Liver (tissue), 9 donors: ENCODE results near the gene SLC20A1. TPM values are rescaled to one million over a fixed set of nuclear protein-coding genes. Genes with fewer than 3 reads are reported as not detected.

Experiments used
- DNase-seq: peaks from one replicate; pipeline ENCODE4 v3.0.0-alpha.2; 2017; ENCODE audit warnings: low spot score
- H3K27ac ChIP-seq, 2 donors: one replicate each; pipeline ENCODE4 v1.7.0; 2013; ENCODE audit warnings: inconsistent platforms in 2 of 2, low read length in 2 of 2, control low read depth in 1 of 2, low read depth in 1 of 2, mild to moderate bottlenecking in 1 of 2
- H3K27me3 ChIP-seq, 4 donors: one replicate each; pipeline versions ENCODE4 v1.6.1 to v1.7.0; 2013; ENCODE audit warnings: low read length in 3 of 4, inconsistent platforms in 1 of 4, mild to moderate bottlenecking in 1 of 4, moderate library complexity in 1 of 4; ENCODE audit not compliant: control insufficient read depth in 4 of 4, insufficient read depth in 4 of 4
- H3K36me3 ChIP-seq, 4 donors: one replicate each; pipeline versions ENCODE4 v1.6.1 to v1.7.0; 2013; ENCODE audit warnings: low read length in 3 of 4, mild to moderate bottlenecking in 3 of 4, low read depth in 1 of 4, moderate library complexity in 1 of 4; ENCODE audit not compliant: control insufficient read depth in 4 of 4, insufficient read depth in 3 of 4
- H3K4me1 ChIP-seq, 4 donors: one replicate each; pipeline versions ENCODE4 v1.6.1 to v1.7.0; 2013; ENCODE audit warnings: low read length in 3 of 4, mild to moderate bottlenecking in 3 of 4, moderate library complexity in 1 of 4; ENCODE audit not compliant: control insufficient read depth in 4 of 4, insufficient read depth in 4 of 4
- H3K4me3 ChIP-seq, 3 donors: one replicate each; pipeline versions ENCODE4 v1.6.1 to v1.7.0; 2013; ENCODE audit warnings: low read length in 3 of 3, control low read depth in 1 of 3, low read depth in 1 of 3, mild to moderate bottlenecking in 1 of 3
- H3K9ac ChIP-seq, 2 donors: one replicate each; pipeline ENCODE4 v1.7.0; 2013; ENCODE audit warnings: low read length in 2 of 2, mild to moderate bottlenecking in 2 of 2, moderate library complexity in 2 of 2, control low read depth in 1 of 2, low read depth in 1 of 2
- H3K9me3 ChIP-seq, 4 donors: one replicate each; pipeline versions ENCODE4 v1.6.1 to v1.7.0; 2013; ENCODE audit warnings: low read length in 3 of 4; ENCODE audit not compliant: control insufficient read depth in 4 of 4
- EGR1 ChIP-seq, 2 donors: IDR thresholded peaks; 2 replicates each; pipeline ENCODE4 v1.6.1; 2016 to 2018; ENCODE audit warnings: antibody characterized with exemption in 2 of 2, low read depth in 2 of 2
- FOXA1 ChIP-seq: IDR thresholded peaks from 2 replicates; pipeline ENCODE4 v1.6.1; 2016; ENCODE audit warnings: antibody characterized with exemption
- FOXA2 ChIP-seq: IDR thresholded peaks from 2 replicates; pipeline ENCODE4 v1.6.1; 2016; ENCODE audit warnings: antibody characterized with exemption
- GABPA ChIP-seq, 2 donors: IDR thresholded peaks in 1 of 2; conservative IDR thresholded peaks in 1 of 2; 2 replicates each; pipeline ENCODE4 v1.6.1; 2016; ENCODE audit warnings: antibody characterized with exemption in 2 of 2, mild to moderate bottlenecking in 1 of 2, moderate library complexity in 1 of 2
- HNF4A ChIP-seq, 2 donors: conservative IDR thresholded peaks; 2 replicates each; pipeline ENCODE4 v1.6.1; 2016; ENCODE audit warnings: antibody characterized with exemption in 2 of 2, mild to moderate bottlenecking in 2 of 2
- HNF4G ChIP-seq: IDR thresholded peaks from 2 replicates; pipeline ENCODE4 v1.6.1; 2016; ENCODE audit warnings: antibody characterized with exemption
- JUND ChIP-seq, 2 donors: IDR thresholded peaks; 2 replicates each; pipeline ENCODE4 v1.6.1; 2016; ENCODE audit warnings: antibody characterized with exemption in 2 of 2
- NR2F2 ChIP-seq: IDR thresholded peaks from 2 replicates; pipeline ENCODE4 v1.6.1; 2016; ENCODE audit warnings: antibody characterized with exemption
- RAD21 ChIP-seq, 2 donors: IDR thresholded peaks; 2 replicates each; pipeline ENCODE4 v1.6.1; 2016; ENCODE audit warnings: antibody characterized with exemption in 2 of 2, mild to moderate bottlenecking in 2 of 2
- RXRA ChIP-seq, 2 donors: IDR thresholded peaks; 2 replicates each; pipeline ENCODE4 v1.6.1; 2017 to 2018; ENCODE audit warnings: antibody characterized with exemption in 2 of 2, mild to moderate bottlenecking in 1 of 2
- SP1 ChIP-seq: IDR thresholded peaks from 2 replicates; pipeline ENCODE4 v1.6.1; 2018; ENCODE audit warnings: antibody characterized with exemption, mild to moderate bottlenecking
- TAF1 ChIP-seq: conservative IDR thresholded peaks from 2 replicates; pipeline ENCODE4 v1.6.1; 2016; ENCODE audit warnings: antibody characterized with exemption, mild to moderate bottlenecking
- YY1 ChIP-seq: IDR thresholded peaks from 2 replicates; pipeline ENCODE4 v1.6.1; 2016; ENCODE audit warnings: antibody characterized with exemption, mild to moderate bottlenecking
- WGBS: extraction: QIAGEN DNeasy Blood & Tissue Kit; methylation state at CpG from one replicate; pipeline ENCODE4 v1.1.7; 2013; 5-methylcytosine and 5-hydroxymethylcytosine counted together
- polyA plus RNA-seq, 2 donors: library from polyadenylated mRNA; stranded (reverse) in 1 of 2; unstranded in 1 of 2; fragments of 200-250 nt in 1 of 2; fragments of >200 nt in 1 of 2; fragmentation: Nextera tagmentation in 1 of 2; extraction: Ambion mirVana in 1 of 2; gene quantifications; one replicate each; pipeline versions ENCODE4 v1.2.1 to v1.2.3, GENCODE V29; 2013 to 2015
- total RNA-seq, 2 donors: library from RNA; depleted of rRNA; stranded (reverse); fragments of >200 nt; gene quantifications; one replicate each; pipeline ENCODE4 v1.2.3, GENCODE V29; 2014
- TF ChIP-seq, protein P1 (sequence below): fragments of 150-350 bp; IDR thresholded peaks from 2 replicates; pipeline ENCODE4 v1.5.1; 2017; ENCODE audit warnings: improper control_type of control experiment, low read depth, low read length; ENCODE audit not compliant: missing input control
- TF ChIP-seq, protein P2 (sequence below): IDR thresholded peaks from 2 replicates; pipeline ENCODE4 v1.6.1; 2016; ENCODE audit warnings: antibody characterized with exemption
- TF ChIP-seq, protein P3 (sequence below): IDR thresholded peaks from 2 replicates; pipeline ENCODE4 v1.6.1; 2016; ENCODE audit warnings: antibody characterized with exemption, mild to moderate bottlenecking
- TF ChIP-seq, protein P4 (sequence below): IDR thresholded peaks from 2 replicates; pipeline ENCODE4 v1.6.1; 2016; ENCODE audit warnings: antibody characterized with exemption
- TF ChIP-seq, protein P5 (sequence below): IDR thresholded peaks from 2 replicates; pipeline ENCODE4 v1.6.1; 2016; ENCODE audit warnings: antibody characterized with exemption
- donor health status: healthy.
- donor health status: healthy.
- donor health status: healthy.
- donor health status: healthy.
- donor health status: healthy.

SLC20A1 gene
- total and polyA plus RNA-seq, 4 donors, result 15.3 to 56.9 (median 20.0) TPM

DNA sequence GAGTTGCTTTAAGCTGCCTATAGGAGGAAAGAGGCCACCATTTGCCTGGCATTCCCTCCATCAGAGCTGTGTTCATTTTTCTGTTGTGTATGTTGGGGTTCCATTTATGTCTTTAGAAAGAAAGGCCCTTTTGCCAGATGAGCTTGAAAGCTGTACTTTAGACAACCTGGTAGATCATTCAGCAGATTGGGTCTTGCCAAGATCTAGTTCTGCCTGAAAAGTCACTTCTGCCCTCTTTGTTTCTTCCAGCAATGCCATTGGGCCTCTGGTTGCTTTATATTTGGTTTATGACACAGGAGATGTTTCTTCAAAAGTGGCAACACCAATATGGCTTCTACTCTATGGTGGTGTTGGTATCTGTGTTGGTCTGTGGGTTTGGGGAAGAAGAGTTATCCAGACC lies 14.4 kb downstream of the SLC20A1 start (continued):
- TF ChIP-seq, protein P1, sequence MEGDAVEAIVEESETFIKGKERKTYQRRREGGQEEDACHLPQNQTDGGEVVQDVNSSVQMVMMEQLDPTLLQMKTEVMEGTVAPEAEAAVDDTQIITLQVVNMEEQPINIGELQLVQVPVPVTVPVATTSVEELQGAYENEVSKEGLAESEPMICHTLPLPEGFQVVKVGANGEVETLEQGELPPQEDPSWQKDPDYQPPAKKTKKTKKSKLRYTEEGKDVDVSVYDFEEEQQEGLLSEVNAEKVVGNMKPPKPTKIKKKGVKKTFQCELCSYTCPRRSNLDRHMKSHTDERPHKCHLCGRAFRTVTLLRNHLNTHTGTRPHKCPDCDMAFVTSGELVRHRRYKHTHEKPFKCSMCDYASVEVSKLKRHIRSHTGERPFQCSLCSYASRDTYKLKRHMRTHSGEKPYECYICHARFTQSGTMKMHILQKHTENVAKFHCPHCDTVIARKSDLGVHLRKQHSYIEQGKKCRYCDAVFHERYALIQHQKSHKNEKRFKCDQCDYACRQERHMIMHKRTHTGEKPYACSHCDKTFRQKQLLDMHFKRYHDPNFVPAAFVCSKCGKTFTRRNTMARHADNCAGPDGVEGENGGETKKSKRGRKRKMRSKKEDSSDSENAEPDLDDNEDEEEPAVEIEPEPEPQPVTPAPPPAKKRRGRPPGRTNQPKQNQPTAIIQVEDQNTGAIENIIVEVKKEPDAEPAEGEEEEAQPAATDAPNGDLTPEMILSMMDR, result no peak
- TF ChIP-seq HNF4A (conservative IDR thresholded peaks at IDR 0.05) (no peak), RXRA (IDR thresholded peaks at IDR 0.05) (no peak), YY1 (no peak), EGR1 (IDR thresholded peaks at IDR 0.05; ENCODE audit: low read depth in 2 of 2) (no peak)

DNA sequence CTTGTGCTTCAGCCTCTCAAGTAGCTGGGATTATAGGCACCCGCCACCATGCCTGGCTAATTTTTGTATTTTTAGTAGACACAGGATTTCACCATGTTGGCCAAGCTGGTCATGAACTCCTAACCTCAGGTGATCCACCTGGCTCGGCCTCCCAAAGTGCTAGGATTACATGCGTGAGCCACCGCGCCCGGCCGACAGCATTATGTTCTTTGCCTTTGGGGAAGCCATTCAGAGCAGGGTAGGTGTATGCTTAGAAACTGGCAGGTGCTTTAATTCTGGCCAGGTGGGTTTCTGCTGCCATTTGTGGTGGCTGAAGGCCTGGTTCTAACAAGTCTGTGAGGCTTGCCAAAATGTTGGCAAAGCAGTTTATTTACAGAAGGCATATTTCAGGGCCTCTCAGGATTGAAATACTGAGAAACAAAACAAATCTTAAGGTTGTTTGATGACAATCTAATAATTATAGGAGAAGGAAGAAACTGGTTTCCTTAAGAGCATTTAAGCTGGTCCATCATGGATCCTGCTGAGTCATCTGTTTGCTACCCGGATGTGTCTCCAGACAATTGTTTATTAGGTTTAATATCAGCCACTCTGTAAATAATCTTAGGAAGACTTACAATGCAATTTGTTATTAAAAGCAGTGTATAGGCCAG lies 16.0 kb downstream of the SLC20A1 start:
- peaks cover 10 to 67% (median 60%) of the 10 kb centered on the region in 4 donors for H3K36me3 ChIP-seq

DNA sequence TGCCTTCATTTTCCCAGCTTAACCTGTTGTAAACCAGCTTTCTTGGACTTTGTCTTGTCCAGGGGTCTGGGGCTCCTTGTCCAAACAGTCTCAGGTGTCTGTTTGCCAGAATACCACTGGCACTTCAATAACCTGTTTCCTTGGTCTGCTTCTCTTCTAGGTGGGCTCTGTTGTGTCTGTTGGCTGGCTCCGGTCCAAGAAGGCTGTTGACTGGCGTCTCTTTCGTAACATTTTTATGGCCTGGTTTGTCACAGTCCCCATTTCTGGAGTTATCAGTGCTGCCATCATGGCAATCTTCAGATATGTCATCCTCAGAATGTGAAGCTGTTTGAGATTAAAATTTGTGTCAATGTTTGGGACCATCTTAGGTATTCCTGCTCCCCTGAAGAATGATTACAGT lies 17.0 kb downstream of the SLC20A1 start:
- TF ChIP-seq TAF1, result no peak
- TF ChIP-seq, protein P2, sequence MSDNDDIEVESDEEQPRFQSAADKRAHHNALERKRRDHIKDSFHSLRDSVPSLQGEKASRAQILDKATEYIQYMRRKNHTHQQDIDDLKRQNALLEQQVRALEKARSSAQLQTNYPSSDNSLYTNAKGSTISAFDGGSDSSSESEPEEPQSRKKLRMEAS, result no peak
- no peak for TF ChIP-seq YY1
- TF ChIP-seq, protein P3, sequence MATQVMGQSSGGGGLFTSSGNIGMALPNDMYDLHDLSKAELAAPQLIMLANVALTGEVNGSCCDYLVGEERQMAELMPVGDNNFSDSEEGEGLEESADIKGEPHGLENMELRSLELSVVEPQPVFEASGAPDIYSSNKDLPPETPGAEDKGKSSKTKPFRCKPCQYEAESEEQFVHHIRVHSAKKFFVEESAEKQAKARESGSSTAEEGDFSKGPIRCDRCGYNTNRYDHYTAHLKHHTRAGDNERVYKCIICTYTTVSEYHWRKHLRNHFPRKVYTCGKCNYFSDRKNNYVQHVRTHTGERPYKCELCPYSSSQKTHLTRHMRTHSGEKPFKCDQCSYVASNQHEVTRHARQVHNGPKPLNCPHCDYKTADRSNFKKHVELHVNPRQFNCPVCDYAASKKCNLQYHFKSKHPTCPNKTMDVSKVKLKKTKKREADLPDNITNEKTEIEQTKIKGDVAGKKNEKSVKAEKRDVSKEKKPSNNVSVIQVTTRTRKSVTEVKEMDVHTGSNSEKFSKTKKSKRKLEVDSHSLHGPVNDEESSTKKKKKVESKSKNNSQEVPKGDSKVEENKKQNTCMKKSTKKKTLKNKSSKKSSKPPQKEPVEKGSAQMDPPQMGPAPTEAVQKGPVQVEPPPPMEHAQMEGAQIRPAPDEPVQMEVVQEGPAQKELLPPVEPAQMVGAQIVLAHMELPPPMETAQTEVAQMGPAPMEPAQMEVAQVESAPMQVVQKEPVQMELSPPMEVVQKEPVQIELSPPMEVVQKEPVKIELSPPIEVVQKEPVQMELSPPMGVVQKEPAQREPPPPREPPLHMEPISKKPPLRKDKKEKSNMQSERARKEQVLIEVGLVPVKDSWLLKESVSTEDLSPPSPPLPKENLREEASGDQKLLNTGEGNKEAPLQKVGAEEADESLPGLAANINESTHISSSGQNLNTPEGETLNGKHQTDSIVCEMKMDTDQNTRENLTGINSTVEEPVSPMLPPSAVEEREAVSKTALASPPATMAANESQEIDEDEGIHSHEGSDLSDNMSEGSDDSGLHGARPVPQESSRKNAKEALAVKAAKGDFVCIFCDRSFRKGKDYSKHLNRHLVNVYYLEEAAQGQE, result no peak
- TF ChIP-seq HNF4A (conservative IDR thresholded peaks at IDR 0.05), result no peak
- TF ChIP-seq, protein P1, result no peak
- TF ChIP-seq, protein P4, sequence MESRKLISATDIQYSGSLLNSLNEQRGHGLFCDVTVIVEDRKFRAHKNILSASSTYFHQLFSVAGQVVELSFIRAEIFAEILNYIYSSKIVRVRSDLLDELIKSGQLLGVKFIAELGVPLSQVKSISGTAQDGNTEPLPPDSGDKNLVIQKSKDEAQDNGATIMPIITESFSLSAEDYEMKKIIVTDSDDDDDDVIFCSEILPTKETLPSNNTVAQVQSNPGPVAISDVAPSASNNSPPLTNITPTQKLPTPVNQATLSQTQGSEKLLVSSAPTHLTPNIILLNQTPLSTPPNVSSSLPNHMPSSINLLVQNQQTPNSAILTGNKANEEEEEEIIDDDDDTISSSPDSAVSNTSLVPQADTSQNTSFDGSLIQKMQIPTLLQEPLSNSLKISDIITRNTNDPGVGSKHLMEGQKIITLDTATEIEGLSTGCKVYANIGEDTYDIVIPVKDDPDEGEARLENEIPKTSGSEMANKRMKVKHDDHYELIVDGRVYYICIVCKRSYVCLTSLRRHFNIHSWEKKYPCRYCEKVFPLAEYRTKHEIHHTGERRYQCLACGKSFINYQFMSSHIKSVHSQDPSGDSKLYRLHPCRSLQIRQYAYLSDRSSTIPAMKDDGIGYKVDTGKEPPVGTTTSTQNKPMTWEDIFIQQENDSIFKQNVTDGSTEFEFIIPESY, result no peak
- TF ChIP-seq FOXA1, result no peak
- TF ChIP-seq SP1, result no peak
- no peak for TF ChIP-seq FOXA2
- TF ChIP-seq JUND (IDR thresholded peaks at IDR 0.05), result no peak
- TF ChIP-seq NR2F2, result no peak
- TF ChIP-seq GABPA (IDR thresholded peaks at IDR 0.05 in 1 of 2, conservative IDR thresholded peaks at IDR 0.05 in 1 of 2), result no peak
- TF ChIP-seq RXRA (IDR thresholded peaks at IDR 0.05), result no peak
- no peak for TF ChIP-seq HNF4G
- TF ChIP-seq EGR1 (IDR thresholded peaks at IDR 0.05; ENCODE audit: low read depth in 2 of 2), result no peak
- no peak for TF ChIP-seq RAD21 (IDR thresholded peaks at IDR 0.05)
- TF ChIP-seq, protein P5, sequence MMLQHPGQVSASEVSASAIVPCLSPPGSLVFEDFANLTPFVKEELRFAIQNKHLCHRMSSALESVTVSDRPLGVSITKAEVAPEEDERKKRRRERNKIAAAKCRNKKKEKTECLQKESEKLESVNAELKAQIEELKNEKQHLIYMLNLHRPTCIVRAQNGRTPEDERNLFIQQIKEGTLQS, result no peak
- Histone ChIP-seq H3K36me3 (peaks cover 7 to 59% (median 52%) of the 10 kb centered on the region in 4 donors), H3K27ac (no peak overlapping the region), H3K9me3 (no peaks in the 10 kb centered on the region), H3K9ac (no peak overlapping the region), H3K4me3 (no peak overlapping the region), H3K4me1 (peaks cover 0 to 21% (median 14%) of the 10 kb centered on the region in 4 donors), H3K27me3 (no peaks in the 10 kb centered on the region)
- 77% methylated on average over 3 of the region's 3 CpGs for WGBS
- DNase-seq, result no peak

More for the DNA sequence above, 16.0 kb downstream of the SLC20A1 start:
- H3K27ac ChIP-seq, result no peak overlapping the region
- no peak overlapping the region for H3K4me3 ChIP-seq
- 82% methylated on average over 8 of the region's 8 CpGs for WGBS
- H3K27me3 ChIP-seq, result no peaks in the 10 kb centered on the region
- H3K4me1 ChIP-seq, result peaks cover 0 to 21% (median 14%) of the 10 kb centered on the region in 4 donors
- no peak overlapping the region for H3K9ac ChIP-seq
- TF ChIP-seq NR2F2 (no peak), RXRA (IDR thresholded peaks at IDR 0.05) (peak in 1 of 2 donors; percentile 19)
- H3K9me3 ChIP-seq, result no peaks in the 10 kb centered on the region
- no peak for DNase-seq
